ENCODE measurements around the gene RDH12.
"Not testable (repeated sequence)": the region's sequence is repeated elsewhere in the genome, so short reads cannot be mapped to it uniquely, and the experiment has no call there.

- not testable (repeated sequence) for TF ChIP-seq CTCF (conservative IDR thresholded peaks at IDR 0.05; ENCODE audit: low read length); EZH2phosphoT487 (IDR thresholded peaks at IDR 0.05; ENCODE audit: borderline replicate concordance, low read depth, low read length)
These were observed at the start of gene RDH12 for GRCh38 chr14:67701492-67701891.
